Muscle of arm (tissue), 12 donors: ENCODE data around the gene MIS18A. TPM values are rescaled to one million over a fixed set of nuclear protein-coding genes. Genes with fewer than 3 reads are reported as not detected.

Source experiments
- DNase-seq: peaks from one replicate; pipeline ENCODE4 v3.0.0-alpha.2; 2013
- polyA plus RNA-seq, 12 donors: library from polyadenylated mRNA; unstranded; fragments of 120-200 nt; gene quantifications; one replicate each; pipeline ENCODE4 v1.2.1, GENCODE V29; 2013; ENCODE audit not compliant: insufficient read length in 12 of 12

Gene MIS18A
- polyA plus RNA-seq, 12 donors: 7.6 to 14.0 (median 10.2) TPM; not detected in 1

- DNase-seq: peak; percentile 84
Measured at GRCh38 chr21:32257962-32258785, 20.7 kb downstream of the MIS18A start.

- DNase-seq: peak; percentile 87
Measured at GRCh38 chr21:32256873-32257620, 21.8 kb downstream of the MIS18A start.

- no peak for DNase-seq
Measured at GRCh38 chr21:32256251-32256650, 22.6 kb downstream of the MIS18A start.

DNA sequence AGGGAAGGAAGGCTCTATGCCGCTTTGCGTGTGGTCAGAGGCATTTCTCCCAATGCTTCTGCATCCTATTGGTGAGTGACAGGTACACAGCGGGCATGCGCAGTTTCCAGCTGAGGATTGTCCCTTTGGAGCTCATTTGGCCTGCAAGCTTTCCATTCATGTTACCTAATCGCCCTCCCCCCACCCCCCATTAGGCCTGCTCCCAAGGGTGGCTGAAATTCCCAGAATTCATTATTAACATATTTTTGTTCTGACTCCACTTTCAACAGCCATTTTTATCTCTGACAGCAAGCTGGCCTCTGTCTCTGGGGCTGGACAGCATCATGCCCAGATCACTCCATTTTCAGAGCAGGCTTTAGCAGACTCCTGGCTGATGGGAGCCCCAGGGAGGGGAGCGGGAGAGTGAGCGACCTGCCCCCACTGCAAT, 25.6 kb downstream of the MIS18A start:
- DNase-seq: no peak

GRCh38 chr21:32252136-32252535, 26.7 kb downstream of the MIS18A start:
- DNase-seq: no peak

DNA sequence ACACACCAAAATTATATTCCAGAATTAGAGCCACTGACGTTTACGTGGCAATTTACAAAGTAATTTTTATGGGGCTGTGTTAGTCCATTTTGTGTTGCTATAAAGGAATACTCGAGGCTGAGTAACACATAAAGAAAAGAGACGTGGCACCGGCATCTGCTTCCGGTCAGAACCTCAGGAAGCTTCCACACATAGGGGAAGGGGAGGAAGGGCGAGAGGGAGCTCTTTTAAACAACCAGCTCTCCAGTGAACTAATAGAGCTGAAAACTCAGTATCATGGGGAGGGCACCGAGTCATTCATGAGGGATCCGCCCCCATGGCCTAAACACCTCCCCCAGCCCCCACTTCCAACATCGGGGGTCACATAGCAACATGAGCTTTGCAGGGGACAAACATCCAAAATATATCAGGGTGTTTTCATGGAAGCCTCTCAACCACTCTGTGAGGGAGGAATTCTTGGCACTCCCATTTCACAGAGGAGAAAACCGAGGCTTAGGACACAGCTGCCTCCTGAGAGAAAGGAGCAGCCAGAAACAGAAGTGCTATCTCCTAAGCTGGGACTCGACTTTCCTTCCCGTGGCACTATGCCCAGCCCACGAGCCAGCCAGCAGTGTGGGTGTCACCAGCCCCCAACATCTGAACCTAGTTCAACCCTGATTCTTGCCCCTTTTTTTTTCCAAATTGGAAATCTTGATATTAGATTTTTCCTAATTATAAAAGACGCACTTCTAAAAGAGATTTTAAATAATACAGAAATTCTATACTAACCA, 29.2 kb downstream of the MIS18A start:
- DNase-seq: no peak

GRCh38 chr21:32248571-32249461, 30.0 kb downstream of the MIS18A start:
- no peak for DNase-seq

- DNase-seq: no peak
Measured at GRCh38 chr21:32246571-32247140, 32.2 kb downstream of the MIS18A start.

DNA sequence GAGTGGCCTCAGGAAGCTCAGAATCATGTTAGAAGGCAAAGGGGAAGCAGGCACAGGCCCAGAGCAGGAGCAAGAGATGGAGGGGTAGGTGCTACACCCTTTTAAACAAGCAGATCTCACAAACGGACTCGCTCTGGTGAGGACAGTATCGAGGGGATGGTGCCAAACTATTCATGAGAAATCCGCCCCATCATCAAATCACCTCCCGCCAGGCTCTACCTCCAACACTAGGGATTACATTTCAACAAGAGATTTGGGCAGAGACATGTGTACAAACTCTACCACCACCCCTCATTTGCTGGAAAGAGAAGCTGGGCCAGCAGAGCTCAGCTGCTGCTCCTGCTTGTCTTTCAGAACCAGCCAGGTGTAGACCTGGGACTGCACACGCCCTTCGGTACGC, 32.9 kb downstream of the MIS18A start:
- DNase-seq: no peak

DNA sequence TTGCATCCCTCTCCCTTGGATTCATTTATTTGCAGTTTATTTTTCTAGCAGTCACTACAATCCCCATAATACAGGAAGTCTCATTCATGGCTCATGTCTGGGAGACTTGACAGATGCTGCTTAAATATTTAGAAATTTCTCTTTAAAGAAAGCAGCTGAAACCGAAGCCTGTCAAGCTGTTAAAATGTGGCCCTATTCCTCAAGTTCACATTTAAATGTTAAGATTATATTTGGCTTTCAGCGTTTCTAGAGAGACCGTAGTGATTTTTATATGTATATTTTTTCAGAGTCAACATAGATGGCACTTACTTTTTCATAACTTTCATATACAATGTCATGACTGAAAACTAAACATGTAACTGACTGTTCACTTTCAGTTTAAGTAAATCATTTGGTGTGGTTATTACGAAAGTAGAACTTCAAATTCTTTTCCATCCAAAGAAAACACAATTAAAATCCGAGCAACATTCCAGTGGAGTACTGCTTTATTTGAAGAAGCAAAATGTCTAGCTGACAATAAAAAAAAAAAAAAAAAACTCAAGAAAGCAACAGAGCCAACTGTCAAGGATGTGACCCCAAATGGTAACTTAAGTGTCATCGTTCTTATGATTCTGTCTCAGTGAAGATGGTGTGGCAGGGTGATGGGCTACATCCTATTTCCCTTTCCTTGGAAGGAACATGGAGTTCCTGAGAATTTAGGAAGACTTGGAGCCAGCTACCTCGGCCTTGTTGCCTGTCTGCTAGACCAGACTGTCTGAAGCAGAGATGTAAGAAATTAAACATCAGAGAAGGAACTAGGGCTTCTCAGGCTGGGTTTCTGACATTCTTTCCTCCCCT, 37.8 kb downstream of the MIS18A start:
- DNase-seq: no peak

DNA sequence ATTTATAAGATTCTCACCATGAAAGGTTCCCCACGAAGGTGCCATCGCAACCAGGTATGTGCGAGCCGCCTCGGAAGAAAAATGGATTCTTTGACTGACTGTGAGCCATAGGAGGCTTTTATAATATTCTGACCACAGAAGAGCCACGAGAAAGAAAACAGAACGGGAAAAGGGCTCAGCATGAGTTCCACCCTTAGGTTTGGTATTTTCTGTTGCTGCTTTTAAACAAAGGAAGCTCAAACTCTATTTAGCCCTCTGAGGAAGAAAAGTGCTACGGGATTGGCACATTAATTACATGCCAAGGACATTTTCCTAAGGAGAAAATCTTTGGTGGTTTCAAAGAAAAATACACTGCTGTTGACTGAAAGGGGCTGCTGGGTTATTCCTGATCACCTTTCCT, 39.3 kb downstream of the MIS18A start:
- no peak for DNase-seq

GRCh38 chr21:32238063-32238462, 40.8 kb downstream of the MIS18A start:
- no peak for DNase-seq

DNA sequence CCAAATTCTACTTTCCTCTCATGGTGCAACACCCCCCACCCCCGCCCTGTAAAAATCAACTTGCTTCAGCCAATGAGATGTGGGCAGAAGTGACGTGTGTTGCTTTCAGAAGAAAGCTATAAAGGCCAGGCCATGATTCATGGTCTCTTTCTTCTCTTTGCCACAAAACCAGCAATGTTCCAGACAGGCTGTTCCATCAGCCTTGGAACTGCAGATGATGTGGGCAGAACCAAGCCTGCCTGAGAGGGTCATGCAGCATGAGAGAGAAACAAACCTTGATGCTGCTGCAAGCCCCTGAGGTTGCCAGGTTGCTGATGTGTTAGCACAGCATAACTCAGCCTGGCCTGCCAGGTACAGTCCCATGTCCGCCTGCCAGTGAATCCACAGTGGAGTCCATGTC, 41.8 kb downstream of the MIS18A start:
- DNase-seq: no peak

GRCh38 chr21:32233722-32234301, 45.0 kb downstream of the MIS18A start:
- no peak for DNase-seq

DNA sequence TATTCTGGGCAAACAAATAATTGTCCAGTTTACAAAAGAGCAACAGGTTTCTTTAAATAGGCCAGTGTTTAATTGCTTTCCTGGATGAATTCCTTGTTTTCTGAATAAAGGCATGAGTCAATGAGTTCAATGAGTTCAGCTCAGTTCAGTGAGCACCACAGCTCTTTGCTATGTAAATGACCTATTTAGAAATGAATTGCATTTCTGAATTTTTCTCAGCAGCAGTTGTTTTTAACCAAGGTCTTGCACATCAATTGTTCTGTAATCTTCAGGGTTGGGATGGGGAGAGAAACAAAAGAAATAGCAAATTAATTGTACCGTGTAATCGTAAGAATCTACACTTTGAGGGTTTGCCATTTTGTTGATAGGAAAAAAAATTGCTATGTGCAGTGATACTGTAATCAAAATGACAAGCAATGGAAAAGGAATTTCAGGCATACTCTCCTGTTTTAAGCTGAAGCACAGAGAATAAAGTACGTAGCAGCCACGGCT, 45.7 kb downstream of the MIS18A start:
- DNase-seq: no peak

DNA sequence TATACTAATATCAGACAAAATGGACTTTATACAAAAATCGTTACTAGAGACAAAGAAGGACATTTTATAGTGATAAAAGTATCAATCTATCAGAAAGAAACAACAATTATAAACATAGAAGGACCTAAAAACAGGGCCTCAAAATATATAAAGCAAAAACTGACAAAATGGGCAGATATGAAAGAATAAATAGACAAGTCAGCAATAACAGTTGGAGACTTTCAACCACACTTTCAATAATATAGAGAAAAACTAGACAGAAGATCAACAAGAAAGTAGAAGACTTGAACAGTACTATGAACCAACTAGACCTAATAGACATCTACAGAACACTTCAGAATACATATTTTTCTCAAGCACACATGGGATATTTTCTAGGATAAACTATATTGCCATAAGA, 52.4 kb downstream of the MIS18A start:
- DNase-seq: no peak
